IMR-90 (cell line): ENCODE measurements around the gene ACVR2B. TPM values are rescaled to one million over a fixed set of nuclear protein-coding genes. Genes with fewer than 3 reads are reported as not detected.
A peak's percentile ranks its signal among the peaks of the same experiment; 100 is the strongest.

Experiments
- ATAC-seq: fragments of 200-7000 bp; cut with Tn5 transposase; 2 replicates; pipeline ENCODE4 v1.9.1; 2020; ENCODE audit warnings: low read depth, mild to moderate bottlenecking, moderate library complexity
- Bru-seq: library from RNA; stranded (reverse); fragments of 400-500 nt; gene quantifications from one replicate; lab custom pipeline; 2021; lab: Mats Ljungman, UMichigan
- BruChase-seq, 2 experiments: library from RNA; stranded (reverse); fragments of 400-500 nt; gene quantifications; one replicate each; lab custom pipeline; 2021; lab: Mats Ljungman, UMichigan
- BruUV-seq: library from RNA; stranded (reverse); fragments of 400-500 nt; replicated peaks from 2 replicates; lab custom pipeline; 2021; lab: Mats Ljungman, UMichigan
- CTCF ChIA-PET: fragments of 300-600 bp; formaldehyde crosslinking; extraction: SDS; loops from one replicate; lab custom pipeline; 2021; ENCODE audit warnings: antibody characterized with exemption; lab: Yijun Ruan, JAX
- POLR2A ChIA-PET: fragments of 300-600 bp; sonication (Branson Sonifier 250); formaldehyde crosslinking; loops from one replicate; lab custom pipeline; 2022; ENCODE audit warnings: antibody characterized with exemption; ENCODE audit not compliant: unreplicated experiment; lab: Charles Lee
- DNase-seq: peaks from one replicate; pipeline ENCODE4 v3.0.0; 2013
- H2AFZ ChIP-seq: replicated peaks from 2 replicates; pipeline ENCODE3; 2013; ENCODE audit warnings: low read length, mild to moderate bottlenecking; ENCODE audit not compliant: poor library complexity
- H2AK5ac ChIP-seq: 2 replicates; pipeline ENCODE4 v1.6.1; 2013; ENCODE audit warnings: low read depth, low read length, inconsistent platforms
- H2AK9ac ChIP-seq: replicated peaks from 2 replicates; pipeline ENCODE3; 2013; ENCODE audit warnings: mild to moderate bottlenecking, low read depth, low read length, moderate library complexity; ENCODE audit not compliant: poor library complexity
- H2BK120ac ChIP-seq: 2 replicates; pipeline ENCODE4 v1.6.1; 2013; ENCODE audit warnings: low read depth, low read length, inconsistent platforms
- H2BK15ac ChIP-seq: 3 replicates; pipeline ENCODE4 v1.6.1; 2013; ENCODE audit warnings: low read depth, low read length, inconsistent platforms
- H2BK20ac ChIP-seq: 2 replicates; pipeline ENCODE4 v1.6.1; 2013; ENCODE audit warnings: low read depth, mild to moderate bottlenecking, inconsistent platforms, low read length, moderate library complexity
- H2BK5ac ChIP-seq: 2 replicates; pipeline ENCODE4 v1.6.1; 2013; ENCODE audit warnings: mild to moderate bottlenecking, low read depth, low read length, inconsistent platforms; ENCODE audit not compliant: poor library complexity, severe bottlenecking
- H3K14ac ChIP-seq: replicated peaks from 2 replicates; pipeline ENCODE4 v1.6.1; 2013; ENCODE audit warnings: low read depth, low read length, inconsistent platforms
- H3K18ac ChIP-seq: 2 replicates; pipeline ENCODE4 v1.6.1; 2013; ENCODE audit warnings: low read depth, low read length, control low read depth
- H3K23ac ChIP-seq: 2 replicates; pipeline ENCODE4 v1.6.1; 2013; ENCODE audit warnings: low read depth, low read length, inconsistent platforms
- H3K27ac ChIP-seq: 2 replicates; pipeline ENCODE4 v1.5.1; 2013; ENCODE audit warnings: mild to moderate bottlenecking, control low read depth, low read length; ENCODE audit not compliant: insufficient read depth
- H3K27me3 ChIP-seq: 2 replicates; pipeline ENCODE4 v1.6.1; 2013; ENCODE audit warnings: low read length; ENCODE audit not compliant: control insufficient read depth, insufficient read depth
- H3K36me3 ChIP-seq: 2 replicates; pipeline ENCODE4 v1.6.1; 2013; ENCODE audit warnings: low read length, mixed read lengths; ENCODE audit not compliant: control insufficient read depth, insufficient read depth
- H3K4ac ChIP-seq: 2 replicates; pipeline ENCODE4 v1.6.1; 2013; ENCODE audit warnings: low read depth, low read length, inconsistent platforms
- H3K4me1 ChIP-seq: 2 replicates; pipeline ENCODE4 v1.6.1; 2013; ENCODE audit warnings: low read length, mixed read lengths; ENCODE audit not compliant: control insufficient read depth, insufficient read depth
- H3K4me2 ChIP-seq: 2 replicates; pipeline ENCODE4 v1.6.1; 2013; ENCODE audit warnings: low read depth, mild to moderate bottlenecking, control low read depth, low read length, moderate library complexity
- H3K4me3 ChIP-seq: 2 replicates; pipeline ENCODE4 v1.5.1; 2013; ENCODE audit warnings: low read depth, mild to moderate bottlenecking, control low read depth, low read length, moderate library complexity; ENCODE audit not compliant: insufficient read depth
- H3K56ac ChIP-seq: 2 replicates; pipeline ENCODE4 v1.6.1; 2013; ENCODE audit warnings: low read length, inconsistent platforms; ENCODE audit not compliant: insufficient read depth; ENCODE audit errors: extremely low read depth
- H3K79me1 ChIP-seq, 2 experiments: 2 replicates each; pipeline ENCODE4 v1.6.1; 2013; ENCODE audit warnings: low read length in 2 of 2, inconsistent platforms in 1 of 2, low read depth in 1 of 2
- H3K9ac ChIP-seq: 2 replicates; pipeline ENCODE4 v1.6.1; 2013; ENCODE audit warnings: low read depth, low read length, control low read depth
- H3K9me1 ChIP-seq: 2 replicates; pipeline ENCODE4 v1.6.1; 2013; ENCODE audit warnings: low read length, inconsistent platforms; ENCODE audit not compliant: insufficient read depth
- H3K9me3 ChIP-seq: 2 replicates; pipeline ENCODE4 v1.6.1; 2013; ENCODE audit warnings: low read length; ENCODE audit not compliant: control insufficient read depth, insufficient read depth
- H4K20me1 ChIP-seq: 2 replicates; pipeline ENCODE4 v1.6.1; 2013; ENCODE audit warnings: low read length, inconsistent platforms; ENCODE audit not compliant: insufficient read depth
- H4K5ac ChIP-seq: 2 replicates; pipeline ENCODE4 v1.6.1; 2013; ENCODE audit warnings: mild to moderate bottlenecking, low read depth, low read length, control low read depth
- H4K8ac ChIP-seq, 2 experiments: 2 replicates each; pipeline ENCODE4 v1.6.1; 2013; ENCODE audit warnings: low read depth in 2 of 2, low read length in 2 of 2, control low read depth in 1 of 2, inconsistent platforms in 1 of 2
- H4K91ac ChIP-seq: 2 replicates; pipeline ENCODE4 v1.6.1; 2013; ENCODE audit warnings: low read depth, low read length, inconsistent platforms; ENCODE audit not compliant: insufficient read depth
- MAZ ChIP-seq: IDR thresholded peaks from 2 replicates; pipeline ENCODE4 v1.6.1; 2012; ENCODE audit warnings: low read depth, mild to moderate bottlenecking, low read length, improper control_type of control experiment, moderate library complexity, borderline replicate concordance
- MXI1 ChIP-seq: IDR thresholded peaks from 2 replicates; pipeline ENCODE4 v1.6.1; 2012; ENCODE audit warnings: low read depth, mild to moderate bottlenecking, low read length, moderate library complexity, borderline replicate concordance
- SMC3 ChIP-seq: fragments of 150-350 bp; IDR thresholded peaks from 2 replicates; pipeline ENCODE4 v1.6.1; 2016; ENCODE audit warnings: low read depth, mild to moderate bottlenecking, antibody characterized with exemption, low read length, moderate library complexity
- WGBS, 2 experiments: methylation state at CpG; one replicate each; pipeline versions ENCODE4 v1.1.5 to v1.1.7; 2013; ENCODE audit warnings: missing lambda C conversion rate in 2 of 2; ENCODE audit not compliant: insufficient read length in 1 of 2; ENCODE audit errors: extremely low coverage in 2 of 2; 5-methylcytosine and 5-hydroxymethylcytosine counted together
- dilution Hi-C: fragments of 300-500 bp; cut with HindIII; formaldehyde crosslinking; loops from one replicate; pipeline ENCODE4 v1.14.3; 2018; ENCODE audit warnings: low sequenced_read_pairs; ENCODE audit not compliant: unreplicated experiment
- in situ Hi-C: fragments of 300-500 bp; cut with MboI; formaldehyde crosslinking; loops from 3 replicates; pipeline ENCODE4 v1.14.3; 2019; ENCODE audit warnings: low sequenced_read_pairs, inconsistent platforms, mixed read lengths
- intact Hi-C: fragments of 100-400 bp; cut with micrococcal nuclease; formaldehyde crosslinking; loops from 2 replicates; pipeline ENCODE4 v1.10.0; 2022
- long read RNA-seq: library from polyadenylated mRNA; unstranded; transcript quantifications from one replicate; pipeline ENCODE4 v2.0.0, GENCODE V29; 2021; ENCODE audit not compliant: unreplicated experiment
- polyA plus RNA-seq, 3 experiments: library from polyadenylated mRNA; depleted of rRNA; stranded (reverse); fragments of >200 nt; gene quantifications; 2 replicates each; pipeline ENCODE4 v1.2.3, GENCODE V29; 2012; ENCODE audit warnings: low replicate concordance in 1 of 3
- total RNA-seq: library from RNA; depleted of rRNA; stranded (reverse); fragments of >200 nt; gene quantifications from 2 replicates; pipeline ENCODE4 v1.2.3, GENCODE V29; 2012; rRNA removed

The ACVR2B gene
- 1.3 and 1.4 TPM in 2 replicates for total RNA-seq
- 0.60 TPM in 2 replicates for polyA plus RNA-seq (2012; rRNA removed)
- polyA plus RNA-seq (2012; cell fraction: cytosol; rRNA removed): 0.53 and 0.54 TPM in 2 replicates
- 0.78 and 1.1 TPM in 2 replicates for polyA plus RNA-seq (2012; cell fraction: nucleus; rRNA removed; ENCODE audit: low replicate concordance)
- percentile 50 among the genes with signal in this experiment for Bru-seq, nascent RNA
- percentile 50 among the genes with signal in this experiment for BruChase-seq, experiment 1, labeled RNA remaining after a 6-hour chase
- BruChase-seq, experiment 2, labeled RNA remaining after a 2-hour chase: percentile 60 among the genes with signal in this experiment
- long read RNA-seq, full-length matches to known transcripts: 1 of 2 reads
- long read RNA-seq, partial matches to known transcripts: 1 of 2 reads
- long read RNA-seq, other reads (novel, unspliced or antisense): 0 of 2 reads

GRCh38 chr3:38453075-38453912, at the start of gene ACVR2B:
Gene ACVR2B (plus strand): TSS chr3:38453890. CDS start chr3:38454323, 433 bp downstream.
- Histone ChIP-seq H2BK15ac (no peak within 1 kb of the TSS), H2AK9ac (peak within 1 kb of the TSS; percentile 96), H2BK5ac (peak within 1 kb of the TSS; percentile 48), H3K4me3 (peak within 1 kb of the TSS; percentile 97), H2BK120ac (no peak within 1 kb of the TSS), H3K9me3 (no peaks in the 10 kb centered on the region), H3K4me2 (peak within 1 kb of the TSS; percentile 98), H3K4me1 (0 out of 2 replicates have a peak, but pooled peaks cover 3% of the 10 kb centered on the region), H3K27ac (peak within 1 kb of the TSS; percentile 76), H3K56ac (no peak within 1 kb of the TSS), H3K79me1 (peaks cover 13 to 28% of the 10 kb centered on the region in 2 experiments; a peak in 3 of 4 replicates), H2AFZ (peak within 1 kb of the TSS; percentile 96), H2AK5ac (peak within 1 kb of the TSS; percentile 43; the same call in 1 of the 2 replicates), H3K23ac (peak within 1 kb of the TSS; percentile 79), H3K9me1 (no peaks in the 10 kb centered on the region; the same call in 1 of the 2 replicates), H3K9ac (peak within 1 kb of the TSS; percentile 98), H3K27me3 (no peaks in the 10 kb centered on the region; the same call in 1 of the 2 replicates), H4K91ac (peak within 1 kb of the TSS; percentile 84; the same call in 1 of the 2 replicates), H3K36me3 (no peaks in the 10 kb centered on the region), H3K14ac (no peak within 1 kb of the TSS), H3K18ac (no peak within 1 kb of the TSS), H4K8ac (peak within 1 kb of the TSS; percentile 31 to 65; a peak in 3 of 4 replicates), H3K4ac (peak within 1 kb of the TSS; percentile 79; the same call in 1 of the 2 replicates), H4K20me1 (peaks cover 13% of the 10 kb centered on the region), H4K5ac (peak within 1 kb of the TSS; percentile 93; the same call in 1 of the 2 replicates), H2BK20ac (no peak within 1 kb of the TSS)
- ChIA-PET CTCF (no interaction called here), POLR2A (no interaction called here)
- intact Hi-C loops: no loop called here
- dilution Hi-C loops: no loop called here
- ATAC-seq (peak; percentile 76), DNase-seq (peak; percentile 56)
- BruUV-seq: no TSS peak
- in situ Hi-C loops: no loop called here
- WGBS, 2 experiments: 4% methylated on average over 12 of the region's 48 CpGs; no CpG with 5 or more reads in 1 of the 2 experiments
- TF ChIP-seq MAZ (peak; percentile 39; the same call in 1 of the 2 replicates), MXI1 (0 out of 2 replicates have a peak, but pooled peaks have one; percentile 33), SMC3 (no peak)
